Thyroid gland (tissue), 4 donors: ENCODE measurements around the gene ABCC4.

Experiments
- POLR2A ChIP-seq, 2 donors: fragments of 450-650 bp; IDR thresholded peaks; one replicate each; pipeline ENCODE4 v1.6.1; 2017; ENCODE audit warnings: antibody characterized with exemption in 2 of 2, mild to moderate bottlenecking in 2 of 2, moderate library complexity in 1 of 2
- TF ChIP-seq, protein P1 (sequence below), 6 experiments: fragments of 200-600 bp in 3 of 6; fragments of 450-650 bp in 3 of 6; sonication (generic) in 3 of 6; IDR thresholded peaks; one replicate each; pipeline ENCODE4 v1.5.1; 2016 to 2019; ENCODE audit warnings: antibody characterized with exemption in 6 of 6, mild to moderate bottlenecking in 2 of 6, inconsistent platforms in 1 of 6, moderate library complexity in 1 of 6

DNA sequence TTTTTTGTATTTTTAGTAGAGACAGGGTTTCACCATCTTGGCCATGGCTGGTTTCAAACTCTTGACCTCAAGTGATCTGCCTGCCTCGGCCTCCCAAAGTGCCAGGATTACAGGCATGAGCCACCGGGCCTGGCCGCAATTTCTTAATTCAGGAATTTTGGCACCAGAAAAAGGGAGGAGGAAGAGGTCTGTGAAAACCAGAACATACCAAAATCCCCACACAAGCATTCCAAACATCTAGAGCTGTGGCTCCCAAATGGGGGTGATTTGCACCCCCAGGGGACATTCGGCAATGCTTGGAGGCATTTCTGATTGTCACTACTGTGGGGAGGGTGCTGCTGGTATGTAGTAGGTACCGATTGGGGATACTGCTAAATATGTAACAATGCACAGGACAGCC, 40.2 kb upstream of the ABCC4 start:
- TF ChIP-seq POLR2A (IDR thresholded peaks at IDR 0.05), result no peak
- TF ChIP-seq, protein P1, sequence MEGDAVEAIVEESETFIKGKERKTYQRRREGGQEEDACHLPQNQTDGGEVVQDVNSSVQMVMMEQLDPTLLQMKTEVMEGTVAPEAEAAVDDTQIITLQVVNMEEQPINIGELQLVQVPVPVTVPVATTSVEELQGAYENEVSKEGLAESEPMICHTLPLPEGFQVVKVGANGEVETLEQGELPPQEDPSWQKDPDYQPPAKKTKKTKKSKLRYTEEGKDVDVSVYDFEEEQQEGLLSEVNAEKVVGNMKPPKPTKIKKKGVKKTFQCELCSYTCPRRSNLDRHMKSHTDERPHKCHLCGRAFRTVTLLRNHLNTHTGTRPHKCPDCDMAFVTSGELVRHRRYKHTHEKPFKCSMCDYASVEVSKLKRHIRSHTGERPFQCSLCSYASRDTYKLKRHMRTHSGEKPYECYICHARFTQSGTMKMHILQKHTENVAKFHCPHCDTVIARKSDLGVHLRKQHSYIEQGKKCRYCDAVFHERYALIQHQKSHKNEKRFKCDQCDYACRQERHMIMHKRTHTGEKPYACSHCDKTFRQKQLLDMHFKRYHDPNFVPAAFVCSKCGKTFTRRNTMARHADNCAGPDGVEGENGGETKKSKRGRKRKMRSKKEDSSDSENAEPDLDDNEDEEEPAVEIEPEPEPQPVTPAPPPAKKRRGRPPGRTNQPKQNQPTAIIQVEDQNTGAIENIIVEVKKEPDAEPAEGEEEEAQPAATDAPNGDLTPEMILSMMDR (IDR thresholded peaks at IDR 0.05), result no peak
